Islet of Langerhans (tissue), 1 donor: ENCODE data around the gene IL36B.

Experiments
- FAIRE-seq: peaks from one replicate; lab custom pipeline; 2011; peaks lifted over from hg19 to GRCh38; lab: Jason Lieb, UNC

IL36B gene

GRCh38 chr2:113075600-113075999 is 22.9 kb upstream of the IL36B start:
- FAIRE-seq: no peak

DNA sequence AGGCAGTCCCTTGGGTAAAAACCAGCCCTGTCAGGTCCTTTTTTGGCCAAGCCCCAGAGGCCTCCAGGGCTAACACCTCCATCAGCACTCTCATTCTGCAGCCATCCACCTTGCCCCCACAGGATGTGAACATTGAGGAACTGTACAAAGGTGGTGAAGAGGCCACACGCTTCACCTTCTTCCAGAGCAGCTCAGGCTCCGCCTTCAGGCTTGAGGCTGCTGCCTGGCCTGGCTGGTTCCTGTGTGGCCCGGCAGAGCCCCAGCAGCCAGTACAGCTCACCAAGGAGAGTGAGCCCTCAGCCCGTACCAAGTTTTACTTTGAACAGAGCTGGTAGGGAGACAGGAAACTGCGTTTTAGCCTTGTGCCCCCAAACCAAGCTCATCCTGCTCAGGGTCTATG is 22.4 kb upstream of the IL36B start:
- FAIRE-seq: no peak

GRCh38 chr2:113073325-113073834 is 20.7 kb upstream of the IL36B start:
- no peak for FAIRE-seq

DNA sequence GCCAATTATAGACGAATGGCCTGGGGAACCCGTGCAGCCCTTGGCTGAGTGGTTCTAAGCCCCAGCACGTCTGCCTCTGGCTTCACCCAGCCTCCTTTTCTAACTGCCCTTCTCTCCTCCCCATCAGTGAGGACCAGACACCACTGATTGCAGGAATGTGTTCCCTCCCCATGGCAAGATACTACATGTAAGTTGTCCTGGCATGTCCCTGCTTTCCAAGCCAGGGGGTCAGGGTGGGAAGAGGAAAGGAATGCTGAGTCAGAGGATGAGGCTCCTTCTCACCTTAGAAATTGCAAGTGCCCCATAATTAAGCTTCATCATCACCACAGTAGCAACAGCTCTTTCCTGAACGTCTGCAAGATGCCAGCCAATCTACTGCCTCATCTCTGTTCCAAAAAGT is 19.9 kb upstream of the IL36B start:
- no peak for FAIRE-seq

GRCh38 chr2:113070606-113070975 is 17.9 kb upstream of the IL36B start:
- no peak for FAIRE-seq

DNA sequence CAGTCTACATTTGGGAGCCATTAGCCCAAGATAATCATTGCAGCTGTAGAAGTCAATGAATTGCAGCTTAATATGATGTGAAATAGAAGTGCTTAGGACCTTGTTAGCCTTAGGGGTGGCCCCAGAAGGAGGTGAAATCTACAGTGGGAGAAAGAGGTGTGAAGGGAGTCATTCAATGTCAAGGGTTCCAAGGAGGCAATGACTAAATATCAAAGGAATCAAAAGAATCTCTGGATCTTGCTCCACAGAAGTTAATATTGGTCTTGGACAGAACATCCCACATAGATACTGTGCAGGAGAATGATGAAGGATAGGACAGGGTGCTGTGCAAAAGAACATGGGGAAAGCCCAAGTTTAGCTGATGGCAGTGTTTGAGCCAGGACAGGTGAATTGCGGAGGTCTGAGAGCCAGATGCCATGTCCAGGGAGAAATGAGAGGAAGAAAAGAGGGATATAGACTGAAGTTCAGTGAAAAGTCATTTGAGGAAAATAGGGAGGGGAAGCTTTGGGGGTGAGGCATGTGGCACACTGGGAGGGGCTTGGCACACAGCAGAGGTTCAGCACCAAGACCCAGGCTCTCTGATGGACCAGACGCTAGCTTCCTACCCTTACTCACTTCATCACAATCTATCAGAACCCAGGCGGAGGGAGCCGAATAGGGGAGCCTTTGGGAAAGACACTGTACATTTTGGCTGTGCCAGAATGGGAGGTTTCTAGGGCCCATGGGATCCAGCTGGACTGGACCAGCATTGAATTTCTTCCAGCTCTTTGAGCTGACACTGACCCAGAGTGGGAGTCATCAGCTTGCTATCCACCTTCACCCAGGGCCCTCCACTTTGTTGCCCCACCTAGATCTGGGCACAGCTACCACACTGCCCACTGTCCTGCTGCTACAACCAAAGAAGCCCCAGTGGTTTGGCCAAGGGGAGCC is 17.3 kb upstream of the IL36B start:
- no peak for FAIRE-seq

DNA sequence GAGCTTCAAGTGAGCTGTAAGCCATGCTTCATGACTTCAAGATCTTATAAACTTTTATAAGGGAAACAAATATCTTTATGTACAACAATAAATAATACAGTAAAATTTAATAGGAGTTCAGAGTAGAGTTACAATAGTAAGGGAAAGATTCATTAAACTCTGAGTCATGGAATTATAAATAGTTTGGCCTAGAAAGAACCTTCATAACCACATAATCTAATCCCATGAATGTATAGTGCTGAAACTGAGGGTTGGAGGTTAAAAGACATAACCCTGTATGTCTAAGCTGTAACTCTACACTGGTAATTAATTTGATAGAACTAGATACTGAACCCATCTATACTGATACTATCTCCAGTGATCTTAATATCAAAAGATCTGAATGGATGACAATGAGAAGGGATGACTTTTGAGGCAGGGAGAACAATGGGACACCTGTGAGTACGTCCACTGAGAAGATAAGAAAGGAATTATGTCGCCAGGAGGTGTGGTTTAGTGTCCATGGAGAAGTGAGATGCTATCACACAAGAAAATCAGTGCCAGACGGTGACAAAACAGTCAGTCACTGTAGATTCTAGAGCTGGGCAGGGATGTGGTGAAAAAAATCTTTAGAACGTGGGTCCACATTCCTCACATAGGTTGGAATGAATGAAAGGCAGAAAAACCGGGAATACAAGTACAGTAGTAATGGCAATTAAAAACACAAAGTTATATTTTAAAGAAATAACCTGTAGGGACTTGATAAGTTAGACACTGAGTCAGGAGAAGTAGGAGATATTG is 16.2 kb upstream of the IL36B start:
- no peak for FAIRE-seq

- FAIRE-seq: no peak
Observed at GRCh38 chr2:113068249-113068648, 15.6 kb upstream of the IL36B start.

- FAIRE-seq: no peak
Observed at GRCh38 chr2:113067681-113068080, 15.0 kb upstream of the IL36B start, which contains the start of gene IL1F10. TSS of gene IL1F10 (plus strand) at chr2:113067970. CDS start at chr2:113072739, 4,769 bp downstream.

- no peak for FAIRE-seq
Observed at GRCh38 chr2:113064898-113065297, 12.2 kb upstream of the IL36B start.

- FAIRE-seq: no peak
Observed at GRCh38 chr2:113064281-113064680, 11.6 kb upstream of the IL36B start.

DNA sequence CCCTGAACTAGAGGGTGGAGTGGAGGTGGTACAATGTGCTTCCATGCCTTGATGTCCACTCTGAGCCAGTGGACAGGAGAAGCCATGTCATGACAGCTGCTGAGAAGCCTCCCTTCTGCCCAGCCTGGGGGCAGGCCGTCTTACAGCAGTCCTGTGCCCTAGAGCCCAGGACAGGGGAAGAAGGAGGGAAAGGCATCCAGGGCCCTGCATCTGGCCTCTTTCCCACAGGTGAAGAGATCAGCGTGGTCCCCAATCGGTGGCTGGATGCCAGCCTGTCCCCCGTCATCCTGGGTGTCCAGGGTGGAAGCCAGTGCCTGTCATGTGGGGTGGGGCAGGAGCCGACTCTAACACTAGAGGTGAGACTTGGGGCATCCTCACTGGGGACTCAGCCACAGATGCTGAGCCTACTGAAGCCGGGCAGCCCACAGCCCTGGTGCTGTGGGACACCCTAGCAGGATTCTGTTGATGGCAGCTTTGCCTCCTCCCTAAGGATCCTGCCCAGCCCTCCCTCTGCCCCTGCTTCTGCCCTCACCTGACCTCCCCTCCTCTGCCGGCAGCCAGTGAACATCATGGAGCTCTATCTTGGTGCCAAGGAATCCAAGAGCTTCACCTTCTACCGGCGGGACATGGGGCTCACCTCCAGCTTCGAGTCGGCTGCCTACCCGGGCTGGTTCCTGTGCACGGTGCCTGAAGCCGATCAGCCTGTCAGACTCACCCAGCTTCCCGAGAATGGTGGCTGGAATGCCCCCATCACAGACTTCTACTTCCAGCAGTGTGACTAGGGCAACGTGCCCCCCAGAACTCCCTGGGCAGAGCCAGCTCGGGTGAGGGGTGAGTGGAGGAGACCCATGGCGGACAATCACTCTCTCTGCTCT is 9.5 kb upstream of the IL36B start:
- no peak for FAIRE-seq

- FAIRE-seq: no peak
Observed at GRCh38 chr2:113061241-113061640, 8.6 kb upstream of the IL36B start.

DNA sequence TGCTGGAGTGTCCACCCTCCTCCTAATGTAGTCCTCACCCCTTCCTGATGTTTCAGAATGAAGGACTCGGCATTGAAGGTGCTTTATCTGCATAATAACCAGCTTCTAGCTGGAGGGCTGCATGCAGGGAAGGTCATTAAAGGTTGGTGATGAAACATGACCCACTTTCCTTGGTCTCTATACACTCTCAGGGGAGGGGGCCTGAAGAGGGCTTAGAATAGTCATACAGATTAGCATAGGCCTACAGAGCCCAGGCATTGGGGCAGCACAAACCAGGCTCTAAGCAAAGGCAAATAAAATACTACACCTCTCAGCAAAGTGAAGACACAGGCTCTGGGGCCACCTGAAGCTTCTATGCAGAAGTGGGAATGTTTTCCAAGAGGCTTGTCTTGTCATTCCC is 8.1 kb upstream of the IL36B start:
- FAIRE-seq: no peak

GRCh38 chr2:113060396-113060795 is 7.7 kb upstream of the IL36B start:
- FAIRE-seq: no peak

DNA sequence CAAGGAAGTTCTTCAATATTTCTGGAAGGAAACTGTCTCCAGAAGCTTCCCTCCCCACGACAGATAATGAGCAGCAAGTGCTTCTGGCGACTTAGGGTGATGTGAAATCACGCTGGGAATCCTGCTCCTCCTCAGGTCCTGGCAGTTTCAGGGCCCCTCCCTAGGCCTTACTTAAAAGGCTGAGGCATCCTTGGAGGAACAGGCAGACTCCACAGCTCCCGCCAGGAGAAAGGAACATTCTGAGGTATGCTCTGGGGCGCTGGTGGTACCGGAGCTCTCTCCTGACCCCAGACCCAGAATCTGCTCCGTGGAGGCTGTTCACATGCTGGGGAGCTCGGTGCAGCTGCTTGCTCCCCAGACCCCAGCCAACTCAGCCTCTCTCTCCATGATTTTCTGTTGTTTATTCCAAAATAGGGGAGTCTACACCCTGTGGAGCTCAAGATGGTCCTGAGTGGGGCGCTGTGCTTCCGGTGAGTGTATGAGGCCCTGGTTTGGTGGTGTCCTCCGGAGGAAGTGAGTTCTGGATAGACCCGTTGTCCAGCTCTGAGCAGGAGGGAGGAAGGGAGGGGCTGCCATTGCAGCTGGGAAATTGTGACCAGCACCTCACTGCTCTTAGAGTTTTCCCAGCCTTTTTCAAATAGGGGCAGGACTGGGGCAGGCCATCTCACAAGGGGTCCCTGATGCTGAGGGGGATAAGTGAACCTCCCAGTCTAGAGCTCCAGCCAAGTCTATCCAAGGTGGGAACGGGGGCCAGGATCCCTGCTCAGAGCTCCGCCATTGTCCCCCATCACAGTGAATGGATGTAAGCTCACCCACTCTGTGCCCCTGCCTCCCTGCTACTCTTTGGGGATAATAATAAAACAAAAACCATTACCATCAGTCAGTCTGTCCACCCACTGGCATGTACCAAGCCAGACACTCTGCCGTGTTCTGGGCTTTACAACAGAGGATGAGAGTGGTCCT is 6.6 kb upstream of the IL36B start, which contains the start of gene IL36RN:
Gene IL36RN (plus strand): TSS at position 201 of the 963 bp plus-strand sequence. CDS start 241 bp downstream, at position 442.
- FAIRE-seq: no peak

DNA sequence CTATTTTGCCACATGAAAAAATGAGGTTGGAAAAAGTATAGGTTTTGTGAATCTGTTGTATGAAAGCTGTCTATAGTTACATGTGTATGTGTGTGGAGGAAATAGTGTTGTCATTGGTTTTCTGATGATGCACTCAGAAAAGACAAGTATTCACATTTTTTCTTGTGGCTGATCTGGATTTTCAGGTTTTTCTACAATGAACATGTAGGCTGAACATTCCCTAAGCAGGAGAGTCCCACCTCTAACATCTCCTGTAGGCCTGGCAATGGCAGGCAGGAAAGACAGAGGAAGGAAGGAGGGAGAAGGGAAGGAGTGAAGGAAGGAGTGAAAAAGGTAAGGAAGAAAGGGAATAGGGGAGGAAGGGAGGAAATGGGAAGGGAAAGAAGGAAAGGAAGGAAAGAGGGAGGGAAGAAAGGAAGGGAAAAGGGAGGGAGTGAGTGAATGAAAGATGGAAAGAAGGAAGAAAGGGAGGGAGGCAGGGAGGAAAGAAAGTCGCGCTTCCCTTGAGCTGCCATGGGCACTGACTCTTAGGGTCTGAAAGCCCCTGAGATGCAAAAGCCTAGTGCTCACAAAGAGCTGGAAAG is 5.8 kb upstream of the IL36B start:
- FAIRE-seq: no peak

- FAIRE-seq: no peak
Observed at GRCh38 chr2:113057117-113057516, 4.5 kb upstream of the IL36B start.

DNA sequence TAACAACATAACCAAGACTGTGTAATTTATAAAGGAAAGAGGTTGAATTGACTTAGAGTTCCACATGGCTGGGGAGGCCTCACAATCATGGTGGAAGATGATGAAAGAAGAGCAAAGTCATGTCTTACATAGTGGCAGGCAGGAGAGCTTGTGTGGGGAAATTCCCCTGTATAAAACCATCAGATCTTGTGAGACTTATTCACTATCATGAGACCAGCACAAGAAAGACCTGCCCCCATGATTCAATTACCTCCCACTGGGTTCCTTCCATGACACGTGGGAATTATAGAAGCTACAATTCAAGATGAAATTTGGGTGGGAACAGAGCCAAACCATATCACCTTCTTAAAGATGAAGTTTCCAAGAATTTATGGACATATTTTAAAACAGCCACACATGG is 3.9 kb upstream of the IL36B start:
- no peak for FAIRE-seq

GRCh38 chr2:113054066-113054465 is 1.4 kb upstream of the IL36B start:
- no peak for FAIRE-seq
